ENCODE measurements around the gene CEP170B.
"Not testable (repeated sequence)": the region's sequence is repeated elsewhere in the genome, so short reads cannot be mapped to it uniquely, and the experiment has no call there.

CEP170B gene

DNA sequence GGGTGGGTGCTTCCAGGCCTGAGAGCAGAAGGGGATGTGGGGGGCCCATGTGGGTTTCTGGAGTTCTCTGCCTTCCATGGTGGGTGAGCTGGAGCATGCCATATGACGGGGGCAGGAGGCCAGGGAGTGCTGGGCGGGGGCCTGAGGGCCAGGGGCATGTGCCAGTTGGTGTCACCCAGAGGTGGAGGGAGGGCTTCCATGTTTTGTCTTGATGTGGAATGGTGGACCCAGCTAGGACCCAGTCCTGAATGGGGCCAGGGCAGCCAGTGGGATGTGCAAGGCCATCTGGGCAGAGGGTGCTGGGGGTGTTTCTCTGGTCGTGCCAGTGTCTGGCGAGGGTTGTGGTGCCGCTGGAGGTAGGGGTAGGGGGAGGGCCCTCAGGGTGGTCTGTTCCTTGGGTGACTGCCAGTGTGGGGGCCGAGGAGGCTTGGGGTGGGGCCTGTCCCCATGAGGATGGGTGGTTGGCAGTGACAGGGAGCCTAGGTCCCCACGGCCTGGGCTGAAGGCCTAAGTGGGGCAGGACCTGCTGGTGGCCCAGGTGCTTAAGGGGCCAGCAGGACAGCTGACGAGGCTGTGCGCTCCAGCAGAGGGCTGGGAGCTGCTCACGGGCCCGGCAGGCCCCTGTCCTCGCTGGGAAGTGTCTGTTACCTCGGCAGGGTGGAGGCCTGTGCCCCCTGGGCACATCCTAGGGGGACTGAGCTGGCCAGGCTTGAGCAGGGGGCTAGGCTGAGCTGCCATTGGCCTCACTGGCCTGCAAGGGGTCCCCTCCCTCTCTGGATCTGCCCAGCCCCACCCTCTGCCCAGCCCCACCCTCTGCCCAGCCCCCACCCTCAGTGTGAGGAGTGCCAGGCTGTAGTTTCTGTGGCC, 26.8 kb downstream of the CEP170B start:
- peak; percentile 44 for DNase-seq (ENCODE audit: low spot score)

GRCh38 chr14:104892531-104893434, 27.7 kb downstream of the CEP170B start:
- DNase-seq (ENCODE audit: low spot score) = peak; percentile 43

- DNase-seq (ENCODE audit: low spot score) = no peak
These were observed 28.6 kb downstream of the CEP170B start for GRCh38 chr14:104893435-104894207.

- DNase-seq (ENCODE audit: low spot score) = peak; percentile 35
These were observed 29.5 kb downstream of the CEP170B start for GRCh38 chr14:104894331-104895206.

- peak; percentile 45 for DNase-seq (ENCODE audit: low spot score)
These were observed 30.2 kb downstream of the CEP170B start for GRCh38 chr14:104895207-104895785.

- peak; percentile 46 for DNase-seq (ENCODE audit: low spot score)
These were observed 31.0 kb downstream of the CEP170B start for GRCh38 chr14:104895786-104896661.

GRCh38 chr14:104897330-104898194, 32.5 kb downstream of the CEP170B start:
- peak; percentile 42 for DNase-seq (ENCODE audit: low spot score)

GRCh38 chr14:104898195-104898558, 33.1 kb downstream of the CEP170B start:
- DNase-seq (ENCODE audit: low spot score) = no peak

- DNase-seq (ENCODE audit: low spot score) = peak; percentile 46
These were observed 33.9 kb downstream of the CEP170B start for GRCh38 chr14:104898870-104899510.

DNA sequence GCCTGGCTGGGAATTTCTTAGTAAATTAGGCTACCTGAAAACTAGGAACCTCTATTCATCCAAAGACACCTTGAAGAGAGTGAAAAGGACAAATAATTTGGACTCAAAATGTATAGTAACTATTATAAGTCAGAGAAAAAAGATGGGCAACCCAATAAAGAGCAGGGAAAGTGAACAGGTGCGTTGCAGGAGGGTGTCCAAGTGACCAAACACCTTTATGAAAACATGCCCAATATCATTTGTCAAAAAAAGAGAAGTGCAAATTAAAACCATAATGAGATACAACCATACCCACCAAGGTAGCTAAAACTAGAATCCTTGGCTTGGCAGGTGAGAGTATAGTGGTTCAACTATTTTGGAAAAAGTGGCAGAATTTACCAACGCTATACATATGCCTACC, 34.7 kb downstream of the CEP170B start:
- DNase-seq (ENCODE audit: low spot score) = no peak

DNA sequence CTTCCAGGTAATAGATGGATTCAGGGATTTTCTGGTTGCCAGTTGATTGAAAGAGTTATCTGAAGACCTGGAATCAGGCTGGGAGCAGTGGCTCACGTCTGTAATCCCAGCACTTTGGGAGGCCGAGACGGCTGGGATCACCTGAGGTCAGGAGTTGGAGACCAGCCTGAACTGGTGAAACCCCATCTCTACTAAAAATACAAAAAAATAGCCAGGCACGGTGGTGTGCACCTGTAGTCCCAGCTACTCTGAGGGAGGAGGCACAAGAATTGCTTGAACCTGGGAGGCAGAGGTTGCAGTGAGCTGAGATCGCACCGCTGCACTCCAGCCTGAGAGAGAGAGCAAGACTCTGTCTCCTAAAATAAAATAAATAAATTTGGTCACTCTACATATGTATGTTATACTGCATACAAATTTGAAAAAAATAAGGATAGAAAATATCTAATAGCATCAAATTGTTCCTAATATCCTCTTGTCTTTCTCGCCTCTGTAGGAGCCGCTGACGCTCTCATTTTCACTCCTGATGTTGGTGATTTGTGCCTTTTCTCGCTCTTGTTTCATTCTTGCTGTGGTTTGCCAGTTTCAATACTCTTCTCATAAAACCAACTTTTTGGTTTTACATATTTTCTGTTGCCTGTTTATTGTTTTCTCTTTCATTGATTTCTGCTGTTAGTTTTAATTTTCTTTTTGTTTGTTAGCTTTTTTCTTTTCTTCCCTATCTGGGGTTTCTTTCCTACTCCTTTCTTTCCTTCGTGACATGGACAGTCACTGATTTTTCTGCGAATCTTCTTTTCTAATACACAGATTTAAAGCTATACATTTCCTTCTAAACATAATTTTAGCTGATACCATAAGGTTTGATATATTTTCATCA, 35.8 kb downstream of the CEP170B start:
- DNase-seq (ENCODE audit: low spot score) = no peak

- no peak for DNase-seq (ENCODE audit: low spot score)
These were observed 38.9 kb downstream of the CEP170B start for GRCh38 chr14:104903990-104904389.

DNA sequence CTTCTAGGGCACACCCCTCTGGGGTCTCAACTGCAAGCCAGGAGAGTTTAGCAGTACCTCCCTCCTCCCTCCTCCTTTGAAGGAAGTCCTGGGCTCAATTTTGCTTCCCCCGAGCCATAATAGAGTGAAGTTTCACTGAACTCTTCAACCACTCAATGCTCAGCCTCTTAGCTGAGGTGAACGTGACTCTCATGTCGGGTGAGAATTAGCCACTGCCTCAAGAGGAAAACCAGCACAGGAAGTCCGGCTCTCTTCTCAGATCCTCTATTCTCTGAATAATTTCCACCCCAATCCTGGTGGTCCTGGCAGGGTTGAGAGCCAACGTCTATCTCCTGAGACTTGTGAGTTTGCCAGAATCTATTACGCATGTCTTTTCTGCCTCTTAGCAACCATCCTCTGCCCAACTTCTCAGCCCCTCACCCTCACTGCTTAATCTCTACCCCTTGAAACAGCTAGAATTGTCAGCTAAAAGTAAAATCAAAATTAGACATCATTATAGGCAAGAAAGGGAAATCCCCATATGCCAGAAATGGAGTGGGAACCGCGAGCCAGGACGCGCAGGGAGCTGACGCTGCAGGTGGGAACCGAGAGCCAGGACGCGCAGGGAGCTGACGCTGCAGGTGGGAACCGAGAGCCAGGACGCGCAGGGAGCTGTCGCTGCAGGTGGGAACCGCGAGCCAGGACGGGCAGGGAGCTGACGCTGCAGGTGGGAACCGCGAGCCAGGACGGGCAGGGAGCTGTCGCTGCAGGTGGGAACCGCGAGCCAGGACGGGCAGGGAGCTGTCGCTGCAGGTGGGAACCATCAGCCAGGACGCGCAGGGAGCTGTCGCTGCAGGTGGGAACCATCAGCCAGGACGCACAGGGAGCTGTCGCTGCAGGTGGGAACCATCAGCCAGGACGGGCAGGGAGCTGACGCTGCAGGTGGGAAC, 39.8 kb downstream of the CEP170B start:
- DNase-seq (ENCODE audit: low spot score) = not testable (repeated sequence)

GRCh38 chr14:104905579-104905933, 40.5 kb downstream of the CEP170B start:
- DNase-seq (ENCODE audit: low spot score) = not testable (repeated sequence)

DNA sequence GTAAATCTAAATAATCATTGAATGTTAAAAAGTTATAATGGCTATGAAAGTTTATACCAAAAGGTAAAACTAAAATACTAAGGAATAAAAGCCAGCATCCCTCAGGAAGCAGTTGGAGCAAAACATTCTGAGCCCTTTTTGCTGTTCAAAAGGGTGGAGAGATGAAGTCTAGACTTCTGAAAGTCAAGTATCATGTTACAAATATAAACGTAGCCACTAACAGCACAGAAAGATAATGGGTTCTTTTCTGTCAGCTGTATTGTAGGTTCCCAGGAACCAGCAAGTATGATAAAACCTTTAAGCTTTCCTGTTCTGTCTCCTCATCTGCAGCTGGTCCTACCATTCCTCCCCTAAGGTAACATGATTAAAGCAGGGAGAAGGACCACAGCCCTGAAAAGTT, 43.2 kb downstream of the CEP170B start:
- no peak for DNase-seq (ENCODE audit: low spot score)

- no peak for DNase-seq (ENCODE audit: low spot score)
These were observed 47.0 kb downstream of the CEP170B start for GRCh38 chr14:104912053-104912452.

All from ecto neural progenitor cell (in vitro differentiated cells).